Erythroblast (primary cell): Measurements from ENCODE around the gene PLA2G5.

Experiments
- DNase-seq, 2 experiments: peaks; one replicate each; lab custom pipeline; 2025; lab: John Stamatoyannopoulos, UW
- GATA1 ChIP-seq: IDR thresholded peaks from 2 replicates; pipeline ENCODE4 v1.6.1; 2011; ENCODE audit warnings: low read depth, mild to moderate bottlenecking, control low read depth, low read length, moderate library complexity
- POLR2A ChIP-seq: IDR thresholded peaks from 2 replicates; pipeline ENCODE4 v1.6.1; 2011; ENCODE audit warnings: mild to moderate bottlenecking, low read length

The PLA2G5 gene

DNA sequence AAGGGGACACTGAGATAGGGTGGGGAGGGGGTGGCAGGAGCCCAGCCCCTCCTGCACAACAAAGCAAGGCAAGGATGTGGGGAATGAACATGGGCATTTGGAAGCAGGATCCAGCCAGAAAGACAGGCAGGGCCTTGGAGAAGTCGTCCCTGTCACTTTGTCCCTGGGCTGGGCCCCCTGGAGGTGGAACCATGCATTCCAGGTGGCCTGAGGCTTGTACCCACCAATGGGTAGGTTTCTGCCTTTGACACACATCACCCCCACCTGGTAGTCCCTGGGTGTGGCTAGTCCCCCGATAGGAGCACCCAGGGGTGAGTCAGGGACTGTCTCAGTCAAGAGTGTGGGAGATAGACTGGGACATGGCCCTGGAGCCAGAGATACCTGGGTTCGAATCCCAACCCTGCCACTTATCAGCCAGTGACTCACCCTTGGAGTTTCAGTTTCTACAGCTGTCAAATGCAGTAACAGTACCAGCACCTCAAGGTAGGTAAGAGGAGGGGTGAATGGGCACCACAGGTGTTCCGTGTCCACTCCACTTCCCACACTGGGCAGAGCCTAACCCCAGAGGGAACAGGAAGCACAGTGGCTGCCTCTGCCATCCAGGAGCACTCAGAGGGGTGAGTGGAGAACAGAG lies 39.3 kb downstream of the PLA2G5 start:
- no peak for TF ChIP-seq POLR2A
- TF ChIP-seq GATA1, result no peak
- DNase-seq, result peak in 1 of 2 experiments; percentile 3

DNA sequence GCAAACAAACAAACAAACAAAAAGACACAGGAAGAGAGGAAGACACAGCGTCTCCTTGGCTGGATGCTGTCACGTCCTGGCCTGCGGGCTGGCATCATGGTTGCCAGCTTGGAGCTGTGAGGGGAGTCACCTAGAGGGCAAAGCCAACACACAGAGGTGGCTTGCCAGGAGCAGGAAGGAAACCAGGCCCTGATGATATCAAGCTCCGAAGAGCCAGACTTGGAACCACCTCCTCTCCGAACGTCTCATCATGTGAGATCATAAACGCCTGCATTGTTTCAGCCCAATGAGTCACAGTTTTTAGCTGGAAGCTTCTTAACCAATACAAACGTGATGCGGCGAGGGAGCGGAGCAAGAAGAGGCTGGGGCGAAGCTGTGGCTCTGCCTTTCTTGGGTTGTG lies 40.7 kb downstream of the PLA2G5 start:
- TF ChIP-seq GATA1 (no peak), POLR2A (no peak)

GRCh38 chr1:20111452-20111851 lies 41.5 kb downstream of the PLA2G5 start:
- DNase-seq, result no peak
- TF ChIP-seq GATA1 (no peak), POLR2A (no peak)

More for the DNA sequence above, 40.7 kb downstream of the PLA2G5 start:
- DNase-seq, result no peak

DNA sequence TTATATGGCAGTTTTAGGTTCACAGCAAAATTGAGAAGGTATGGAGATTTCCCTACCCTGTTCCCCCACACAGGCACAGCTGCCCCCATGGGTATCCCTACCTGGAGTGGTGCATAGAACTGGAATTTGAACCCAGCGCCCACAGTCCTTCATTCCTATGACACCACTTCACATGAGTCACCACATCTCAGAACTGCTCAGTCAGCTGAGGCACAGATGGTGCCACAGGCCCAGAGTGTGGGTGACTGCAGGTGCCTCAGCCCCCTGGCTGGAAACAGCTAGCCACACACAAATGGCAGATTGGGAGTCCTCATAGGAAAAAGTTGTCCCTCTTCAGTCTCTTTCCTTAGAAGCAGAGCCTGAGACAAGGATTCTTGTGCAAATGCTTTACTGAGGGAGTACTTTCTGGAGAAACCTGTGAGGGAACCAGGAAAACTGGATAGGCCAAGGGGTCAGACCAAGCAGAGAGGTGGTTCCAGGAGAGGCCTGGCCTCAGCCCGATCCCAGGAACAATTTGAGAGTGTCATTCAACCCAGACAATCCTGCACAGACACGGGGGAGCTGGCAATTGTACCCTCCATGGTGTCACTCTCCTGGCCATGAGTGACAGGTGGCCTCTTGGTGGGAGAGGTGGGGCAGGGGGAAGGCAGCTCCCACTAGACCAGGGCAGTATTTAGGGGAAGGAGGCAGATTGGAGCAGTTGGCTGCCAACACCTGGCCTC lies 42.4 kb downstream of the PLA2G5 start:
- no peak for DNase-seq
- TF ChIP-seq GATA1 (no peak), POLR2A (no peak)

DNA sequence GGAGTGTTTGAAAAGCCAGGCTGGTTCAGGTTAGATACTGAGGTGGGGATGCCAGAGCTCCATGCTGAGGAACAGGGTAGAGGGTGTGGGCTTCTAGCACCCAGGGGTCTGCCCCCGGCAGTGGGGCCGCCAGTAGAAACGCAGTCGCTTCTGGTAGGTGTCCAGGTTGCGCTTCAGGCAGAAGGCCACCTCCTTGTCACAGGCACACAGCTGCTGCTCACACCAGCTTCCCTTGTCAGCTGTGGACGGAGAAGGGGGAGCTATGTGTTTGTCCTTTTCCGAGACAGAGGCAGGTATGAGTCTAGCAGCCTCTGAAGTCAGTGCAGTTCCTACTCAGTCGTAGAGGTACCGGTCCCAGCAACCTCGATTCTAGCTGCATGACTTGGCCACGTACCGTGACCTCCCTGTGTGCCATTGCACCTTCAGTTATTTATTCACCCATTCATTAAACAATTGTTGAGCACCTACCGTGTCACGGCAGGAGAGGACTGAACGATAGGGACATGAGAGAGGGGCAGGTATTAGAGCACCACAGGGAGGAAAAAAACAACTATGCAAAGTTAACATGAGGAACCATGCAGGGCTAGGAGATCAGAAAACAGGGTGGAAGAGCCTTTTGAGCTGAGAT lies 44.1 kb downstream of the PLA2G5 start:
- TF ChIP-seq POLR2A (no peak), GATA1 (no peak)
- DNase-seq, result no peak

DNA sequence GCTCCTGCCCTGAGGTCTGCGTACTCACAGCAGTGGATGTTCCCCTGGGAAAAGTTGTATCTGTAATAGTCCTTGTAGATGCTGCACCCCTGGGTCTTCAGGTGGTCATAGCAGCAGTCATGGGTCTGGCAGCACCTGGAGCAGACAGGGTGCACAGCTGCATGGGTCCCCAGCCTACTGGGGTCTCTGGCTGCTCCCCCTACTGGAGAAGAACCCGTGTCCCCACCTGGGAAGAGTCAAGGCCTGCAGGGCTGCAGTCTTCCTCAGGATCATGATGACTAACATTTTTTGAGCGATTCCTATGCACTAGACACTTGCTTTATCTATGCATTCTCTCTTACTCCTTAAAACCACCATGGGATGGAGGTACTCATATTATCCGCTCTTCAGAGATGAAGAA lies 45.5 kb downstream of the PLA2G5 start:
- no peak for DNase-seq
- TF ChIP-seq GATA1 (no peak), POLR2A (no peak)

DNA sequence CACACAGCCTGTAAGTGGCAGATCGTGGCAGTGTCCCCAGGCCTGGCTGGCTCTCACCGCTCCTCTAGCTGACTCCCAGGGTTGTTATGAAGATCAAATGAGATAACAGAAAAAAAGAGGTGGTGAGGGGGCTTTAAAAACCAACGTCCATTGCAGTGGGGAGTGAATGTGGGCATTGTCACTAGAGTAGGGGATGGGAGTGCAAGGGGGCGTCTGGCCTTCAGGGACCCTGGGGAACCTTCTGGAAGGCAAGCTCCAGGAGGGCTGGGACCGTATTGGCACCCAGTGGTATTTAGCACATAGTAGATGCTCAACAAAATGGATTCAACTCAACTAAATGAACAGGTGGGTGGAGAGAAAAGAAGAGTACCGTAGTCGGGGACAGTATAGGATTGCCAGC lies 45.9 kb downstream of the PLA2G5 start:
- no peak for DNase-seq
- TF ChIP-seq GATA1 (no peak), POLR2A (no peak)

GRCh38 chr1:20117236-20117635 lies 47.2 kb downstream of the PLA2G5 start:
- no peak for DNase-seq
- TF ChIP-seq GATA1 (no peak), POLR2A (no peak)

- no peak for TF ChIP-seq POLR2A
- TF ChIP-seq GATA1, result no peak
- no peak for DNase-seq
Observed at GRCh38 chr1:20119347-20119746, 49.4 kb downstream of the PLA2G5 start, which contains the start of gene PLA2G2D. Gene PLA2G2D (minus strand): TSS chr1:20119536. CDS start chr1:20119498, 38 bp downstream.

DNA sequence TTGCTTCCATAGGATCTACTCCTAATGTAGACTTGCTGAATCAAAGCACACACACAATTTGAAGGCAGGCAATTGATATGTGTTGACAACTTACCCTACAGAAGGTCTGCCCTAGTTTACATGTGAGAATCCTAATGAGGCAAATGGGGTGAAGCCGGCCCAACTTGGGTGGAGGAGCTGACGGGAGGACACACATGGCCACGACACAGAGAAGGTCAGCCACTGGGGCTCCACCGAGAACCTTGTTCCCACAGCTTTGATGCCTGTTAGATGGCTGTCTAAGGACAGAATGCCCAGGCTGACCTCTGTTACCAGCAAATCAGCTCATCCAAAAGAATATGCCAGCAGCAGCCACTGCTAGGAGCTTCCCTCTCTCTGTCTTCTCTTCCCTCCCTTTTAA lies 50.8 kb downstream of the PLA2G5 start:
- no peak for TF ChIP-seq GATA1
- no peak for TF ChIP-seq POLR2A
- no peak for DNase-seq

- no peak for TF ChIP-seq GATA1
- no peak for TF ChIP-seq POLR2A
- DNase-seq, result no peak
Observed at GRCh38 chr1:20123722-20124455, 53.9 kb downstream of the PLA2G5 start.

GRCh38 chr1:20124456-20125057 lies 54.6 kb downstream of the PLA2G5 start:
- DNase-seq, result peak; percentile 68 to 81

DNA sequence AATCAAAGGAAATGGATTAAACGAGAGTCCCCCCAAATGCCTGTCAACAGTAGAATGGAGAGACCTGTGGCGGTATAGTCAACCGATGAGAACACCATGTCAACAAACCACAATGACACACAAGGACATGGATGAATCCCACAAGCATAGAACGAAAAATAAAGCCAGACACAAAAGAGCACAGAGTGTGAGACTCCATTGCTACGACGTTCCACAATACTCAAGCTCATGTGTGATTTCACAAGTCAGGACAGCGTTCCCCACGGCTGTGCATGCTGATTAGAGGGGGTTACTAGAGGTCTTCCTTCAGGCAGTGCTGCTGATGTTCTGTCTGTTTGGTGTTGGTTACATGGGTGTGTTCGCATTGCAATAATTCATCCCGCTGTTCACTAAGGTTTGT lies 55.1 kb downstream of the PLA2G5 start:
- peak; percentile 44 to 53 for DNase-seq
- TF ChIP-seq POLR2A, result no peak
- TF ChIP-seq GATA1, result no peak

More at GRCh38 chr1:20124456-20125057, 54.6 kb downstream of the PLA2G5 start:
- TF ChIP-seq POLR2A, result no peak
- TF ChIP-seq GATA1, result no peak
